CD4-positive, alpha-beta T cell treated with Interleukin-15 for 1 hour (primary cell): ENCODE results near the gene MRPL27.
"Not testable (repeated sequence)": the region's sequence is repeated elsewhere in the genome, so short reads cannot be mapped to it uniquely, and the experiment has no call there.

Source experiments
- DNase-seq: peaks from one replicate; pipeline ENCODE4 v3.0.0-alpha.2; 2020

MRPL27 gene

DNA sequence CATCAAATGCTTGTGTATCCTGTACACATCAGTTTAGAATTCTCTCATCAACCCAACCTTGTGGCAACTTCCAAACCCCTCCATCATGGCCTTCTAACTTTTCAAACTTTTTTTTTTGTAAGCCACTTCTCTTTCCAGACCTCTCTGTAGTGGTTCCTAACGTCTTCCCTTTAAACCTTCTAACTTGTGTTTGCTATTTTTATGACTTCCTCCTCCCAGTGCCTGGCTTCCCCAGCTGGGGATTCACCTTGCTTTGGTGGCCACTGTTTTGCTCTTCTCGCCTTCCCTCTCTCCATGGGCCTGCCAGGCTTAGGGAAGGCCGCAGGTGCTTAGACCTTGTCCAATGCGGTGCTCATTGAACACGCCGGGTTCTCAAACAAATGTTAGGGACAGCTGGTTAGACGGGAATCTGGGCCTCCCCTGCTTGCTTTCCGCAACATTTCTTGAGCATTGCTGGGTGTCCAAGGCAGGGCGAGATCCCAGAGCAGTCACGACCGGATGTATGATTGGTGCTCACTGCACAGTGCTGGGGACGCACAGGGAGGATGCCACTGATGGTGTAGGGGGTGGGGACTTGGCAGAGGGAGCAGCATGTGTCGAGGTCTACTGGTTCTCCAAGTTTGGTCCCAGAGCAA, 28.1 kb downstream of the MRPL27 start:
- no peak for DNase-seq

GRCh38 chr17:50339381-50339780, 33.6 kb downstream of the MRPL27 start:
- DNase-seq: no peak

DNA sequence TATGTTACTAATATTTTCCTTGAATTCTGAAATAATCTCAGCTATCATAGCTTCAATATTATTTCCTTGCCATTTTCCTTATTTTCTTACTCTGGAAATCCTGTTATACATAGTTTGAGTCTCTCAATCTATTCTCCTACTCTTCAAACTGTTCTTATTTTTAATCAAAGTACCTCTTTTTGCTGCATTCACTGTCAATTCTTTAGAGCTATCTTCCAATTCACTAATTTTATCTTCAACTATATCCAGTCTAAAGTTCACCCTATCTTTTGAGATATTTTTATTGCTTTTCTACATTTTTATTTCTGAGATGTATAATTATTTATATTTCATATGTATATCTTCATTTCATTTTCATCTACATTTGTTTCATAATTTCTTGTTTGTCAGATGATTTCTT, 34.3 kb downstream of the MRPL27 start:
- DNase-seq: no peak

- no peak for DNase-seq
Measured at GRCh38 chr17:50337956-50338355, 35.0 kb downstream of the MRPL27 start.

DNA sequence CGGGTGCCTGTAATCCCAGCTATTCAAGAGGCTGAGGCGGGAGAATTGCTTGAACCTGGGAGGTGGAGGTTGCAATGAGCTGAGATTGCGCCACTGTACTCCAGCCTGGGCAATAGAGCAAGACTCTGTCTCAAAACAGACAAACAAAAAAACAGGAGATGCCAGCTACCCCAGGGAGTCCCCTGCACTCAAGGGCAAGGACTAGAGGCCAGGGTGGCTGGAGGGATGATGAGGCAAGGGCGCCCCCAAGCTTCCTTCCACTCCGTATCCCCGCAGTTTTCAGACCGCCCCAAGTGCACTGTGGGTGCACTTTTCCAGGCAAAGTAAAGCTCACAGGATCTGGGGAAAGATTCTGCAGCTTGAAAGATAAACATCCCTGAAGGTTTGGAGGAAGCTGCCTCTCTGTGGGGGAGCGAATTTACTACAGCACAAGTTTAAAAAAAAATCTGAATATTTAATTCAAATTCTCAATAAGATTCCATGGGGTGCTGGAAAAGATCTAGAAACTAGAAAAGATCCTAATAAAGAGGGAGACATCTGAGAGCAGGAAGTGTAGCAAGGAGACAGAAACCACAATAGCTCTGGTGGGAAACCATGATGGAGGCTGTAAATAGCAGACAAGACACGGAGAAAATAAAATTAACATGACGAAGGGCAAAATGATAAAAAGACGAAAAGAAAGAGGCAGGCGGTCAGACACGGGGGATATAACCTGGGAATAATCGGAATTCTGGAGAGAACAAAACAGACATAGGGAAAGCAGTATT, 39.5 kb downstream of the MRPL27 start:
- not testable (repeated sequence) for DNase-seq

DNA sequence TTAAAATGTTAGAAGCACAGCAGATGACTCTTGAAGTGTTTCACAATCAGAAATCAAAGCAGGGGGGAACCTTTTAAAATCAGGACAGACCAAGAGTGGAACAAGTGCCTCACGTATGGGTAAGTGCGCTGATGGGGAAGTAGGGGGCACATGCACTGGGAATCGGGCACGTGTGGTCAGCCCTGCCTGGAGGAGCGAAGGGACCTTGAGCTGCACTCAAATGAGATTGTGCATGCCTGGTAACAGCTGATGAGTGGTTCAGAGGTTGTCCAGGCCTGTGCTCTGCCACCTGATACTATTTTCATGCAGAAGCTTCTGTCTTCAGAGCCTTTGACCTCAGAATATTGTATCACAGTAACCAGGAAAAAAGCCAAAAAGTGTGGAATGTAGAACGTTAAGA, 40.8 kb downstream of the MRPL27 start:
- no peak for DNase-seq

DNA sequence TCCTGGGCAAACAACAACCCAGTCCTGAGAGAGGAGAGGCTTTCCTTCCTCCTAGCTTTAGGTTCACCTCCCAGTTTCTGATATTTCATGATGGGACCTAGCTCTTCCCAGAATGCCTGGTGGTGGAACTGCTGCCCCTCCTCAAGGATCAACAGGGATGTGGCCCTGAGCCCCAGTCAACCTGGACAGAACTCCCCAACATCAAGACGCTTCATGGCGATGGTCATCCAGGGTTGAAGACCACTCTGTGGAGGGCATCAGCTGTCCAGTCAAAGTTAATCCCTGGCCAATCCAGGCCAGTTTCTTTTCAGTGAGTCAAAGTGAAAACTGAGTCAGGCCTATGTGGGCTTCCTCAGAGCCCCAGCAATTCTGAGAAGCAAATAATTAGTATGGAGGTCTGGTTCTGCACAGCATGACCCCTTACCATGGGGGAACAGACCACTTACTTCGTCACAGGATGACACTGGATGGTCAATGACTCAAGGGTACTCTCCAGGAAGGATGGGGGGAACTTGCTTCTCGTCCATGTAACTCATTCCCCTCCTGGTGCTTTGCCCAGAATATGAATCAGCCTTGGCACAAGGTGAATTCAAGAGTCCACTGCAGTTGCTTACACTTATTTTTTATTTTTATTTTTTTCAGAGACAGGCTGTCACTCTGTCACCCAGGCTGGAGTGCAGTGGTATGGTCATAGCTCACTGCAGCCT, 41.7 kb downstream of the MRPL27 start:
- DNase-seq: no peak

DNA sequence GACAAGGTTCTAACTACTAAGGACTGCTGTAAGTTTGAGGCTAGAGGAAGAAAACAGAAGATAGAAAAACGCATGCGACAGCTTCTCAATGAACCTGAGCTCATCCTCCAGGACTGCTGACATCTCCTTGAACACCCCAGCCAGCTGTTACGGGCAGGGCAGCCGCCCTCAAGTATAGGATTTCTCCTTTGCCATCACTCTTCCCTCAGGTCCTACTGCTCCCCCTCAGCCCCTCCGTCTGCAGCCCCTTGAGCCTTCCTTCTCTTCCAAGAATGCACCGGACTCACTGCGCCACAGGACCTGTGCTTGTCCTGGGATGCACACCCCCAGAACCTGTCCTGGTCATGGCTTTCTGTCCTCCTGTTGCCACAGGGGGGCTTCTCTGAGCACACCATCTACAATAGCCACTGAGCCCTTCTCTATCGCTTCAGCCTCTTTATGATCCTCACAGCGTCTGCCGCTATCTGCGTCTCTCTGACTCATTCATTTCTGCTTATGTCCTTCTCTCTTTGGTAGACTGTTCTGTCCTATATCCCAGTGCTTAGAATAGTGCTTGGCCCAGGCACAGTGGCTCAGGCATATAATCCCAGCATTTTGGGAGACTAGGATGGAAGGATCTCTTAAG, 42.7 kb downstream of the MRPL27 start:
- no peak for DNase-seq

GRCh38 chr17:50329716-50330115, 43.3 kb downstream of the MRPL27 start:
- no peak for DNase-seq

GRCh38 chr17:50328363-50329325, 44.3 kb downstream of the MRPL27 start:
- DNase-seq: no peak

GRCh38 chr17:50326831-50327364, 46.1 kb downstream of the MRPL27 start:
- DNase-seq: no peak

DNA sequence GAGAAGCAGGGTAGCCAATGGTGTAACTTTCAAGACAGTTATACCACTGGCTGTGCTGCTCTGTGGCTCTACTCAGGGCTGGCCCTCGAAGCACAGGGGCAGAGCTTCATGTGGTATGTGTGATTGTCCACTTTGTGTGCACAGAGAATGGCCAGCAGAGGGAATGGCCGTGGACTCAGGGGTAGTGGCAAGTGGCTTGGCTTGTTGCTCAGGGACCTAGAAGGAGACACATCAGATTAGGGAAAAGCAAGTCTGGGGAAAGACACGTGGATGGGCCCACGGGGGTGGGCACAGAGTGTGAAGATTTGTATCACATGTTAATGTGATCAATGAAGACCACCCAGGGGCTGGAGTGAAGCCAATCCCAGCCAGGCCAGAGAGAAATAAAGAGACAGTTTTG, 47.1 kb downstream of the MRPL27 start:
- no peak for DNase-seq

DNA sequence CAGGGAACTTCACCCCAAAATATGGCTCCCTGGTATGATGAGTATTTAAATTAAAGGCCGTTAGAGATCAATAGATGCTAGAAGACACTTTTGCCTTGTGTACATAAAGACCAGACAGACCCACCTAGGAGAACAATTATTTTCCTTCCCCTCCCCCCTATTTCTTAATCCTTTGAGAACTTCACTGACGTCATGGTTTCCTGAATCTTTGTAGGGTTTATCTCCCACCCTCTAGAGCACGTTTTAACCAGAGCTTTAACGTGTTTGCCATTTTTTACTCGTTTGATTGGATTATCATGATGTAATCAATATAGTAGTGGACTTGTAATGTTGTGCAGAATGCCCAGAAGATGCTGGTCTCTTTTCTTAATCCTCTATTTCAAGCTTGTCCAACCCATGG, 49.9 kb downstream of the MRPL27 start:
- no peak for DNase-seq

DNA sequence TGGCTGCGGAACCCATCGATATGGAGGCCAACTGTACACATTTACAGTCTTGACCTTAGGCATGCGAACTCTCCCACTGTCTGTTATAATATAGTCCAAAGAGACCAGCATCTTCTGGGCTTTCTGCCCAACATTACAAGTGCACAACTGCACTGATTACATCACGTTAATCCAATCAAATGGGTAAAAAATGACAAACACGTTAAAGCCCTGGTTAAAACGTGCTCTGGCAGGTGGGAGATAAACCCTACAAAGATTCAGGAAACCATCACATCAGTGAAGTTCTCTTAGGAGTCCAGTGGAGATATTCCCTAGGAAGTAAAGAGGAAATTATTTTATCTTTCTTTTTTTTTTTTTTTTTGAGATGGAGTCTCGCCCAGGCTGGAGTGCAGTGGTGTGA, 50.7 kb downstream of the MRPL27 start:
- DNase-seq: no peak

DNA sequence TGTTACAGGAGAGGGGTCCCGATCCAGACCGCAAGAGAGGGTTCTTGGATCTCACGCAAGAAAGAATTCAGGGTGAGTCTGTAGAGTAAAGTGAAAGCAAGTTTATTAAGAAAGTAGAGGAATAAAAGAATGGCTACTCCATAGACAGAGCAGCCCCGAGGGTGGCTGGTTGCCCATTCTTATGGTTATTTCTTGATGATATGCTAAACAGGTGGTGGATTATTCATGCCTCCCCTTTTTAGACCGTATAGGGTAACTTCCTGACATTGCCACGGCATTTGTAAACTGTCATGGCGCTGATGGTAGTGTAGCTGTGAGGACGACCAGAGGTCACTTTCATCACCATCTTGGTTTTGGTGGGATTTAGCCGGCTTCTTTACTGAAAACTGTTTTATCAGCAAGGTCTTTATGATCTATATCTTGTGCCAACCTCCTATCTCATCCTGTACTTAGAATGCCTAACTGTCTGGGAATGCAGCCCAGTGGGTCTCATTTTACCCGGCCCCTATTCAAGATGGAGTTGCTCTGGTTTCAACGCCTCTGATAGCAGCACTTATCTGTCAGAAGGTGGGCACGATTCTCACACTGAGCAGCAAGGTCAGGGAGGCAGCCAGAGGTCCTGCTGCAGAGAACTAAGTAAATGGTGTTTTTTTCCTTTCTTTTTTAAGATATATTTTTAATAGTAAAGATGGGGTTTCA, 53.5 kb downstream of the MRPL27 start:
- no peak for DNase-seq

DNA sequence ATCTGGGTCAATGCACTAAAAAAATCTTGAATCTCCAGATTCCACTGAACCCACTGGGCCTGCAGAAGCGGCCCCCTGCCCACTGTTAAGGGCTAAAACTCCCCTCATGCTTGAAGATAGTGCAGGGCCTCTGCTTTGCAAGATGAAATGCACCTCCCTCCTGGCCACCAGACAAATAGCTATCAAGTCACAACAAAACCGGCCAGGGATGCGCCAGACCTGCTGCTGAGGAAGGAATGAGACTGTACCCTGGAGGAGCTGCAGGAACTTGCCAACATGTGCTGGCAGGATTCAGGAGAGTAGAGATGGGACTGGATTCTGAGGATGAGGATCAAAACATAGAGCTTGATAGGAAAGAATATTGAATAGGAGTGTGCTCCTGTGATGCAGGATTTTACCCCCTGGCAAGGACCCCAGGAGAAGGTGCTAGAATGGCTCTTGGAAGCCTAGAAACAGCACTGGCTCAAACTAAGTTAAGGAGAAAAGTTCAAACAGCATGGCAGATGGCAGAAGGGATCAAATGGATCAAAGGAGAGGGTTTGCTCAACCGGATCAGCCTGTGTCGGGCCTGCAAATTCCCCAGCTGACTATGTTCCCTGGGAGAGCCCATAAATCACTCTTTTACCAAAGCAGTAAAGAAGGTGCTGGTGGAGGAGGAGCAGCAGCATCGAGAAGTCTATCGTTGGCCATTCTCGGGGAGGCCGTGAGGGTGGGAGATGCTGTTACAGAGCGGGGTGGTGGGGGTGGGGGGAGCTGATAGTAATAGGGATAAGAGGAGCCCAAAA, 54.3 kb downstream of the MRPL27 start:
- DNase-seq: no peak
